ENCODE results near the gene ASB2.

GRCh38 chr14:93972618-93973205, 3.7 kb downstream of the ASB2 start:
- TF ChIP-seq REST (IDR thresholded peaks at IDR 0.05; ENCODE audit: insufficient read depth in 1 of 2, low read depth in 2 of 2, low read length in 2 of 2) (no peak), TAF1 (IDR thresholded peaks at IDR 0.05; ENCODE audit: borderline replicate concordance, insufficient read depth, low read length) (no peak), SIN3A (IDR thresholded peaks at IDR 0.05; ENCODE audit: borderline replicate concordance, insufficient read depth, low read length) (no peak)

Measured in PFSK-1 (cell line).